Smooth muscle cell of the brain vasculature (primary cell): Measurements from ENCODE around the gene STOX2.
"Not testable (repeated sequence)": the region's sequence is repeated elsewhere in the genome, so short reads cannot be mapped to it uniquely, and the experiment has no call there.

ENCODE experiments used
- DNase-seq: peaks from one replicate; pipeline ENCODE4 v3.0.0-alpha.2; 2012; ENCODE audit warnings: low read depth, low spot score

The STOX2 gene

DNA sequence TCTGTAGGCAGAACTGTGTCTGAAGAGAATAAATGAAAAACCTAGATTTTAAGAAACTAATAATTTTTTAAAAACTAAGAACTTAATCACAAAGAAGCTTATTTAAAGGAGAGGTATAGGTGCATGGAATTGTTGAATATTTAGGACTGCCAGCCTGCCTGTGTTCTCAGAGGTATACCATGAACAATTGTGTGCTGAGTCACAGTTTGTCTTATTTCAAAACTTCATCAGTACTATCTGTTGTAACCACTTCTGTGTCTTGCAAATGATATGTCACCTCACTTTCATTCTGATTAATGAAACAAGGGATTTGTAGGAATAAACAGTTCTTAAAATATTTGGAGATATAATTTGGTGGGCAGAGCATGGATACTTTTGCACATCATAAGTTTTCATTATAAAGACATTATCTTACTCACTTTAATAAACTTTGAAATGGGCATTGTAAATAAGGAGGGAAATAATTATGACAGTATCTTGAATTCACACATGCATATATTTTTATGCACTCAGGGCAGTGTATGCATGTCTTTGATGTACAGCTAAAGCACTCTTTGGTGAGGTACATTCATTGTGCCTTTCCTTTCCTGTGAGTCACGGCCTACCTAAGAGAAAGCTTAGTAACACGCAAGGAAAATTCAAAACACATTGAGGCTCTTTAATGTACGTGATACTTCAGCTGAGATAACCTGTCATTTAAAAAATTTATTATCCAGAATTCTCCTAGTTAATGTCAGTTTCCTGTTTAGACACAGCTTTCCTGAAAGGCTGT lies 31.7 kb downstream of the STOX2 start:
- no peak for DNase-seq

- no peak for DNase-seq
These were observed 35.8 kb downstream of the STOX2 start for GRCh38 chr4:183940864-183941263.

DNA sequence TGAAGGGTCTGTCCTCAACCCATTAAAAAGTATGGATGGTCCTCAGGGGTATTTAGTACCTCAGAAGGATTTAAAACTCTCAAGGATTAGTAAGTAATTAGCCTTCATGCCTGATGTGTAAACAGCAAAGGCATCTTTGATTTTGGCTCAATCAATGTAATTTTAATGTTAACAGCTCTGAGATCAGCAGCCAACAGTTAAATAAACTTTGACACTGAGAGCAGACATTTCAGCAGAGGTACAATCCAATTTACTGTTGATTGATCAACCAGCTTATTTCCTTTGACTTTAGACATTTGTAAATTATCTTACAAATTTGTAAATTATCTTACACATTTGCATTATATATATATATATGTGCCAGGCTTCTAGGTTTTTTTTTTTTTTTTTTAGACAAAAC lies 36.9 kb downstream of the STOX2 start:
- no peak for DNase-seq

DNA sequence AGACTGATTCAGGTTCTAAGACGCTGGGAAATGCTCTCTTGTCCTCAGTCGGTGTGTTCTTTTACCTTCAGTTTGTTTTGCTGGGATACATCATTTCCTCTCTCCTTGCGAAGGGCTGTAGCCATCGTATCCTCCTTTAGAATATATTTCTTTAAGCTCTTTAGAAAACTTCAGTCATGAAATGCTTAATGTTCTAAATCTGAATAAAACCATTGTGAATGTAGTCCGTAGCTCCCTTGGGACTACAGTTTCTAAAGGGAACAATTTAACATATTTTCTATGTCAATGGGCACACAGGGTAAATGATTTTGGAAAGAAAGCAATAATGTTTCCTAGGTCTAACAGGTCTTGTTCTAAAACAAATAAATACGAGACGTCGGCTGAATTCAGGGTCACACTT lies 40.6 kb downstream of the STOX2 start:
- DNase-seq: no peak

GRCh38 chr4:183950536-183950935 lies 45.4 kb downstream of the STOX2 start:
- no peak for DNase-seq

GRCh38 chr4:183952652-183953051 lies 47.5 kb downstream of the STOX2 start:
- not testable (repeated sequence) for DNase-seq

- DNase-seq: no peak
These were observed 54.4 kb downstream of the STOX2 start for GRCh38 chr4:183959319-183960045.

DNA sequence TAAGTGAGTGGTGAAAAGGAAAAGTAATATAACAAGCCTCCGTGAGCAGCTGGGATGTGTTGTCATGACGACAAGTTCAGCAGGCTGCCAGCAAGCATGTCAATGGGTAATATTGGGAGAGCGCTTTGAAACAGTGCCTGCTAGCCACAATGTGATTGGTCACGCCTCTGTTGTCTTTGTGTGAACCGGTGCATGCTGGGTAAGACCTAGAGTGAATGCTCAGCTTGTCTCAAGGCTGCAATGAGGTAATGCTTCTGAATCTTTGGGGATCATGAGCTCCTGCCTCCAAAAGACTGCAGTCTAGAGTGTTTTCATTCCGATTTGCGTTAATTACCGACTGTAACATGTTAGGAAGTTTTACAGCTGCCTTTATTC lies 54.9 kb downstream of the STOX2 start:
- DNase-seq: no peak

DNA sequence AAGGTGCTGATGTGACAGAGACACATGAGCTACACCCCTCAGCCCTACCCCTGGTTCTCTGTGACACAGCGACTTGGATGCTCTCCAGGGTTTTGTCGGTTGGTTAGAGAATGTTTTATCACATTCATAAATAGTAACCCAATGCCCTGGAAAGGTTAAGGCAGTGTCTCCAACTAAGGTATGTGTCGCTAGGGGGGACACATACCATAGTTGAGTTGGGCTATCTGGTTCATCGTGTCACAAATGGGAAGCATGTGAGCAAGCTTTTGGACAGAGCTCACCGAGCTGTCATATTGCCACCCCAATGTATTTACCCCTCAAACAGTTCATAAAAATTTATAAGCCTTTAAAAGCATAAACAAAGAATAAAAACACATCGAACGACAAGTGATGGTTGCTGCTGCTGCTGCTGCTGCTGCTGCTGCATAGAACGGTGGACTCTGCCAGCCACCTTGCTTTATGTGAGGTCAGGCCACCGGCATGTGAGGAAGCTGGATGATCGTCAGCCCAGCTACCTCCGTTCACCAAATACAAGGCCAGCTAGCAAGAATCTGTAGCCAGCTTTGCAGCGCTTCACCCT lies 55.9 kb downstream of the STOX2 start:
- DNase-seq: no peak

GRCh38 chr4:183961795-183962194 lies 56.7 kb downstream of the STOX2 start:
- DNase-seq: no peak

GRCh38 chr4:183962419-183962818 lies 57.3 kb downstream of the STOX2 start:
- DNase-seq: no peak

DNA sequence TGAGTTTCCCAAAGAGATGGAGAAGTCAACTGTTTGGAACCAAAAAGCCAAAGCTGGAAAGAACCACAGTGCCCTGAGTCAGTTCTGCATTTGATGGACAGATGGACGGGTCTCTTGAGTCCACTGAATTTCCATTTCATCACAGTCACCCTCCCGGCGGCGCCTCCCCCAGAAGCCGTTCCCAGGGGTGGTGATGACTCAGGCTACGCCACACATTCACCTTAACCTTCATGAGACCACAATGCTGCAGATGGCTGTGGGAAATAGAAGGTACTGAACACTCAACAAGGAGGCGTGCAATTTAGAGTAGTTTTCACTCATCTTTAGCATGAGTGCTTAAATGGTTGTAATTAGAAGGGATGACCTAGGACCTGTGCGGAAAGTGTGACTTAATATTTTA lies 61.3 kb downstream of the STOX2 start:
- DNase-seq: no peak

DNA sequence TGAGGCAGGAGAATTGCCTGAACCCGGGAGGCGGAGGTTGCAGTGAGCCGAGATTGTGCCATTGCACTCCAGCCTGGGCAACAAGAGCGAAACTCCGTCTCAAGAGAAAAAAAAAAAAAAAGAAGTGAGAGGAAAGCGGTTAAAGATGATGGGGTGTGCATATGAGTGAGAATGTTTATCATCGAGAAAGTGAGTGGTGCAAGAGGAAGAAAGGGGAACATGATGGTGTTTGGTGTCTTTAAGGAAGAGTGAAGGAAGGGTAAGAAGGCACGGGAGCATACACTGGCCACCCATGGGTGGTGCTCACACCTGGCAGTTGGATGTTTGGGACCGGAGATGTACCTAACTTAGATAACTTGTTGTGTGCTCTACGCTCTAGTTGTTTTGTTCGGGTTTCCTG lies 62.2 kb downstream of the STOX2 start:
- no peak for DNase-seq

- DNase-seq: no peak
These were observed 63.4 kb downstream of the STOX2 start for GRCh38 chr4:183968502-183968901.

DNA sequence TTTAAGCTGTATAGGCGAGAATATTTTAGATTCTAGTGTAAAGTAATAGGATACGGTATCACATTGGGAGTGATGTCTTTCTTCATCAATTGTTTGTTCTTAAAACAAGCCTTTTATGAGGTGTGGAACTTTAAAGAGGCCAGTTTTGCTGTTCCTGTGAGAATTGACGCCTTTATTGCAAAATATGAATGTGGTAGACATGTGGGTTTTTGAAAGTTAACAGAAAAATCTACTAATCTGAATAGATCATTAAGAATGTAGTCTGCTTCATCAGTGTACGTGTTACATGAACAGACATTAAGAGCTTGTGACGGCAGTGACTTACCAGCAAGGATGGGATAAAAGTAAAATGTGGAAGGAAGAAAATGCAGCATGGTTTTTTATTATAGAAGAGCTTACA lies 63.8 kb downstream of the STOX2 start:
- DNase-seq: no peak

GRCh38 chr4:183969596-183969995 lies 64.5 kb downstream of the STOX2 start:
- no peak for DNase-seq

DNA sequence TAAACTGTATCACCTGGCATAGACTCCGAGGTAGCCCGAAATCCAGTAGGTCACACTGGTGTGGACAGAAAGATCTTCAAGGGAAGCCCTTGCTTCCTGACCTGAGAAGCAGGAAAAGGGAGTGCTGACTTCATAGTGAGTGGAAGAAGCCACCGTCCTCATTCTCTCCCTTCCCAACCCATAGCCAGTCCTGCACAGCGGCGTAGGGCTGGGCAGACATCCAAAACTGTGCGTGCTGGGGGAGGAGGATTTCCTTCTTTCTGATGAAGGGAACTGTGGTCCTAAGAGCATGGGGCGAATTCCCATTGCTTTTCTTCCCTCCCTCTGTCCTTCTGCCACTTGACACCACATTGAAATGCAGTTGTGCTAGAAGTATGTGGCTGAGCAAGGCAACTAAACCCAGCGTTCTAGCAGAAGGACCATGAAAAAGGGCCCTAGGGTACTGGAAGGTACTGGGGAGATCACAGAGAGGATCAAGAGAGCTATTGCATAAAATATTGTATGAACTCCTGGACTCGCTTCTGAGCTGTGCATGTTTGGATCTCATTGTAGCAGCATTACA lies 66.9 kb downstream of the STOX2 start:
- no peak for DNase-seq

DNA sequence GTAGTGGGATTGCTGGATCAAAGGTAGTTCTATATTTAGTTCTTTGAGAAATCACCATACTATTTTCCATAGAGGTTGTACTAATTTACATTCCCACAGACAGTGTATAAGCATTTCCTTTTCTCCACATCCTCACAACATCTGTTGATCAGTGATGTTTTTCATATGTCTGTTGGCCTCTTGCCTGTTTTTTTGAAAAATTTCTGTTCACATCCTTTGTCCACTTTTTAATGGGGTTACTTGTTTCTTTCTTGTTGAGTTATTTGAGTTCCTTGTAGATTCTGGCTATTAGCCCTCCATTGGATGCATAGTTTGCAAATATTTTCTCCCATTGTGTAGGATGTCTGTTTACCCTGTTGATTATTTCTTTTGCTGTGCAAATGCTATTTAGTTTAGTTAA lies 72.6 kb downstream of the STOX2 start:
- DNase-seq: no peak

- DNase-seq: no peak
These were observed 79.5 kb downstream of the STOX2 start for GRCh38 chr4:183984566-183984965.

GRCh38 chr4:183985786-183986185 lies 80.7 kb downstream of the STOX2 start:
- DNase-seq: no peak

GRCh38 chr4:183986291-183986970 lies 81.3 kb downstream of the STOX2 start:
- no peak for DNase-seq
